HTR-8/SVneo (cell line): ENCODE measurements around the gene SPATA31D4.

Source experiments
- DNase-seq: peaks from one replicate; pipeline ENCODE4 v3.0.0; 2011; ENCODE audit warnings: low spot score, mixed read lengths; ENCODE audit not compliant: insufficient read length
- FAIRE-seq: peaks from 2 replicates; lab custom pipeline; 2011; peaks lifted over from hg19 to GRCh38; lab: Jason Lieb, UNC

The SPATA31D4 gene

GRCh38 chr9:81955625-81956024 lies 27.4 kb downstream of the SPATA31D4 start:
- no peak for FAIRE-seq

GRCh38 chr9:81964218-81965171 lies 36.3 kb downstream of the SPATA31D4 start:
- DNase-seq (no peak), FAIRE-seq (no peak)

More at GRCh38 chr9:81955625-81956024, 27.4 kb downstream of the SPATA31D4 start:
- DNase-seq, result no peak

DNA sequence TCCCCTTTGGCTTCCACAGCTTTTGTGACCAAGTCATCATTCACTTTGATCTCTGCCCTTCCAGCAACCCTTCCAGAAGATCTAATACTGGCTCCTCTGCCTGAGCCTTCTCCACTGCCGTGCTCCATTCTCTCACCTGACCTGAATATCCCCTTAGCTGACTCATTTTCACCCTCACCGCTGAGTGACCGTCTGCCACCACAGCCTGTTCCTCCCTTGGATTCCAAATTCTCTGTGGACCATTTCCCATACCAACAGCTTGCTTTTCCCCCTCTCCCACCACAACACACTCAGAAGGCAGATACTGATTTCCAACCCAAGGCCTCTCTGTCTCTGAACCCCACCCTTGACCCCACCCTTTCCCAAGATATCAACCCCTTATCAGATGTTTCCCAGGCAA lies 39.8 kb downstream of the SPATA31D4 start:
- no peak for DNase-seq
- FAIRE-seq, result no peak

- DNase-seq (no peak), FAIRE-seq (no peak)
These were observed 41.7 kb downstream of the SPATA31D4 start for GRCh38 chr9:81969971-81970370.

DNA sequence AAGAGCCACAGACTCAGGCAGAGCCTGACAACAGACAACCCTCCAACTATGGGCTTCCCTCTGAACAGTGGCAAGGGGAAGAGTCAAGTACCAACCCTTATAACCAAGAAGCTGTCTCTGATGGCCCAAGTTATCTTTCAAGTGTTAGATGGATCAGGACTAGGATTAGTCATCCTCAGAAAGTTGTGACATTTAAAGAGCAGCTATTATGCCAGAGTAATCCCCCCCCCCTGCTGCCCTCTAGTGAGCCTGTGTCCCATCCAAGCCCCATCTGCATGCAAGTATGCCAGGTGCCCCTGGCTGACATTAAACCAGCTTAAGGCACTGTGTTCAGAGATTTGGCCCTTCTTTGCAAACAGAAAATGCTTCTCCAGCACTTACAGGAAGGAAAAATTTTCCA lies 43.5 kb downstream of the SPATA31D4 start:
- DNase-seq (no peak), FAIRE-seq (no peak)

DNA sequence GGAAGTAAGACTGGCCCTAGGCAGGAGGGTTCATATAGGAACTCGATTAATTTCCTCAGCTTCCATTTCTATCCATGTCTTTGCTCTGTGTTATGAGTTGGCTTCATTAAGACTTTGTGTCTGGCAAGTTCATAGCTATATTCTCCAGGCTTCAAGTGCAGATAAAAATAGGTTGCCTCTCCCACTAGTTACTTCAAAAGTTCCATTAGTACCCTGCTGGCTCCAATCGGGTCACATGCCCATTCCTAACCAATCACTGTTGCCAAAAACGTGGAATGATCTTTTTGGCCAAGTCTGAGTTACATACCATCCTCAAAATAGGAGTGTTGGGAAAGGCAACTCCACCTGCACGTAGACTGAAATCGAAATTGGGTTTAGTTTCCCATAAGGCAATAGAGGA lies 46.5 kb downstream of the SPATA31D4 start:
- FAIRE-seq (no peak), DNase-seq (no peak)

DNA sequence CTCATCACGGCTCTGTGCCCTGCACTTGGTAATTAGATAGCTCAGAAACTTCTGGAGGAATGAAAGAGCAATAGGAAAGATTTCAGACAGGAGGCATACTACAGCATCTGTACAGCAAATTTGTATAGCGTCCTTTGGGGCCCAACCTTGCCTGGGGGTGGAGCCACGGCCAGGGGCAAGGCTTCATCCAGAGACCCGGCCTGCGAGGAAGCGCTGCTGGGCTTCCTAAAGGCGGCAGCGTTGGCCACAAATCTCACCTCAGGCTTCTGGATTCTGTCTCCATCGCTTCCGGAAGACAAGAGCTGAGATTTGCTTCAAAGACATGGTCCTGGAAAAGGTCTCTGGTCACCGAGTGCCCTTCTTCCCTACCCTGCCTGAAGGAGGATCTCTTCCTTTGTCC lies 48.1 kb downstream of the SPATA31D4 start:
- DNase-seq (no peak), FAIRE-seq (no peak)

GRCh38 chr9:81979196-81979595 lies 51.0 kb downstream of the SPATA31D4 start:
- FAIRE-seq (no peak), DNase-seq (no peak)

- DNase-seq, result no peak
These were observed 52.3 kb downstream of the SPATA31D4 start for GRCh38 chr9:81980568-81980967.

DNA sequence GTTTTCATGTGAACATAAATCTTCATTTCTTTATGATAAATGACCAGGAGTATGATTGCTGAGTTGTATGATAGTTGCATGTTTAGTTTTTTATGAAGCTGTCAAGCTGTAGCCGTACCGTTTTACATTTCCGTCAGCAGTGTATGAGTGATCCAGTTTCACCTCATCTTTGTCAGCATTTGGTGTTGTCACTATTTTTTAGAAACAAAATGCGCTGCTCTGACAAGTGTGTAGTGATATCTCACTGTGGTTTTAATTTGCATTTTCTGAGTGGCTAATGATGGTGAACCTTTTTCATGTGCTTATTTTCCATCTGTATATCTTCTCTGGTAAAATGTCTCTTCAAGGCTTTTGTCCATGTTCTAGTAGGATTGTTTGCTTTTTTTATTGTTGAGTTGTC lies 53.7 kb downstream of the SPATA31D4 start:
- DNase-seq (no peak), FAIRE-seq (no peak)

More at GRCh38 chr9:81980568-81980967, 52.3 kb downstream of the SPATA31D4 start:
- FAIRE-seq, result no peak
